ENCODE measurements around the gene DTD1.
"Not testable (repeated sequence)": the region's sequence is repeated elsewhere in the genome, so short reads cannot be mapped to it uniquely, and the experiment has no call there.

The DTD1 gene

GRCh38 chr20:18749528-18749927 is 161.7 kb downstream of the DTD1 start:
- Histone ChIP-seq H3K9ac (ENCODE audit: low read length) (no peak overlapping the region), H3K27me3 (ENCODE audit: control insufficient read depth, insufficient read depth, low read length) (no peaks in the 10 kb centered on the region), H3K27ac (ENCODE audit: low read length) (no peak overlapping the region), H3K36me3 (ENCODE audit: control insufficient read depth, low read depth, low read length) (no peaks in the 10 kb centered on the region), H3K9me3 (ENCODE audit: control insufficient read depth, low read depth, low read length) (no peaks in the 10 kb centered on the region), H3K4me3 (ENCODE audit: low read length) (no peak overlapping the region), H3K4me1 (ENCODE audit: control insufficient read depth, low read depth, low read length) (no peaks in the 10 kb centered on the region)

- H3K27ac ChIP-seq (ENCODE audit: low read length), result no peak overlapping the region
- no peak overlapping the region for H3K9ac ChIP-seq (ENCODE audit: low read length)
- H3K4me1 ChIP-seq (ENCODE audit: control insufficient read depth, low read depth, low read length), result no peaks in the 10 kb centered on the region
- H3K4me3 ChIP-seq (ENCODE audit: low read length), result no peak overlapping the region
- H3K27me3 ChIP-seq (ENCODE audit: control insufficient read depth, insufficient read depth, low read length), result no peaks in the 10 kb centered on the region
- H3K36me3 ChIP-seq (ENCODE audit: control insufficient read depth, low read depth, low read length), result no peaks in the 10 kb centered on the region
- H3K9me3 ChIP-seq (ENCODE audit: control insufficient read depth, low read depth, low read length), result no peaks in the 10 kb centered on the region
These were observed 162.9 kb downstream of the DTD1 start for GRCh38 chr20:18750735-18751134.

GRCh38 chr20:18754030-18754652 is 166.3 kb downstream of the DTD1 start:
- Histone ChIP-seq H3K9me3 (ENCODE audit: control insufficient read depth, low read depth, low read length) (no peaks in the 10 kb centered on the region), H3K9ac (ENCODE audit: low read length) (no peak overlapping the region), H3K36me3 (ENCODE audit: control insufficient read depth, low read depth, low read length) (no peaks in the 10 kb centered on the region), H3K27ac (ENCODE audit: low read length) (no peak overlapping the region), H3K4me1 (ENCODE audit: control insufficient read depth, low read depth, low read length) (no peaks in the 10 kb centered on the region), H3K4me3 (ENCODE audit: low read length) (no peak overlapping the region), H3K27me3 (ENCODE audit: control insufficient read depth, insufficient read depth, low read length) (no peaks in the 10 kb centered on the region)

GRCh38 chr20:18754653-18755045 is 166.8 kb downstream of the DTD1 start:
- Histone ChIP-seq H3K9me3 (ENCODE audit: control insufficient read depth, low read depth, low read length) (no peaks in the 10 kb centered on the region), H3K9ac (ENCODE audit: low read length) (no peak overlapping the region), H3K4me1 (ENCODE audit: control insufficient read depth, low read depth, low read length) (no peaks in the 10 kb centered on the region), H3K36me3 (ENCODE audit: control insufficient read depth, low read depth, low read length) (no peaks in the 10 kb centered on the region), H3K4me3 (ENCODE audit: low read length) (no peak overlapping the region), H3K27ac (ENCODE audit: low read length) (no peak overlapping the region), H3K27me3 (ENCODE audit: control insufficient read depth, insufficient read depth, low read length) (no peaks in the 10 kb centered on the region)

DNA sequence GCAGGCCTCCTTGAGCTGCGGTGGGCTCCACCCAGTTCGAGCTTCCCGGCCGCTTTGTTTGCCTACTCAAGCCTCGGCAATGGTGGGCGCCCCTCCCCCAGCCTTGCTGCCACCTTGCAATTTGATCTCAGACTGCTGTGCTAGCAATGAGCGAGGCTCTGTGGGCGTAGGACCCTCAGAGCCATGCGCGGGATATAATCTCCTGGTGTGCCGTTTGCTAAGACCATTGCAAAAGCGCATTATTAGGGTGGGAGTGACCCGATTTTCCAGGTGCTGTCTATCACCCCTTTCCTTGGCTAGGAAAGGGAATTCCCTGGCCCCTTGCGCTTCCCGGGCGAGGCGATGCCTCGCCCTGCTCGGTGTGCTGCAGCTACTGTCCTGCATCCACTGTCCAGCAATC is 173.0 kb downstream of the DTD1 start:
- not testable (repeated sequence) for H3K4me1 ChIP-seq (ENCODE audit: control insufficient read depth, low read depth, low read length)

DNA sequence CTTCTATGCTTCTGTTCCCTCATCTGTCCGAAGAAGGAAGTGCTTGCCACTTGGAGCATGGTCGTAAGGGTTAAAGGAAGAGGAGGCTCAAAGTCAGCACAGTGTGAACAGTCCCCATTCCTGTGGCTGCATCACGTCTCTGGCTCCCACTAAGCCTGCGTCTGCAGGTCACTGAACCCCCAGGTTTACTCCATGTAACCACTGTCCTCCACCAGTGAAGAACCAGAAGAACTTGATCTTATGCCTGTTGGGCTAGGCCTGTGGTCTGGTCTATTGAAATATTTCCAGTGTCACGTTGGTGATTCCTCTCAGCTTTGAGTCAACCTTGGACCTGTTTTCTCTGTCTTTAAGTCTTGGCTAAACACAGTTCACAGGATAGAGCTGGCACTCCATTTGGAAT is 179.8 kb downstream of the DTD1 start:
- no peak overlapping the region for H3K9ac ChIP-seq (ENCODE audit: low read length)
- no peaks in the 10 kb centered on the region for H3K9me3 ChIP-seq (ENCODE audit: control insufficient read depth, low read depth, low read length)
- H3K4me1 ChIP-seq (ENCODE audit: control insufficient read depth, low read depth, low read length), result no peaks in the 10 kb centered on the region
- H3K36me3 ChIP-seq (ENCODE audit: control insufficient read depth, low read depth, low read length), result no peaks in the 10 kb centered on the region
- H3K27me3 ChIP-seq (ENCODE audit: control insufficient read depth, insufficient read depth, low read length), result no peaks in the 10 kb centered on the region
- no peak overlapping the region for H3K4me3 ChIP-seq (ENCODE audit: low read length)
- H3K27ac ChIP-seq (ENCODE audit: low read length), result no peak overlapping the region

More for the DNA sequence above, 173.0 kb downstream of the DTD1 start:
- H3K4me3 ChIP-seq (ENCODE audit: low read length); H3K36me3 ChIP-seq (ENCODE audit: control insufficient read depth, low read depth, low read length); H3K27ac ChIP-seq (ENCODE audit: low read length); H3K27me3 ChIP-seq (ENCODE audit: control insufficient read depth, insufficient read depth, low read length); H3K9me3 ChIP-seq (ENCODE audit: control insufficient read depth, low read depth, low read length); H3K9ac ChIP-seq (ENCODE audit: low read length): not testable (repeated sequence)

DNA sequence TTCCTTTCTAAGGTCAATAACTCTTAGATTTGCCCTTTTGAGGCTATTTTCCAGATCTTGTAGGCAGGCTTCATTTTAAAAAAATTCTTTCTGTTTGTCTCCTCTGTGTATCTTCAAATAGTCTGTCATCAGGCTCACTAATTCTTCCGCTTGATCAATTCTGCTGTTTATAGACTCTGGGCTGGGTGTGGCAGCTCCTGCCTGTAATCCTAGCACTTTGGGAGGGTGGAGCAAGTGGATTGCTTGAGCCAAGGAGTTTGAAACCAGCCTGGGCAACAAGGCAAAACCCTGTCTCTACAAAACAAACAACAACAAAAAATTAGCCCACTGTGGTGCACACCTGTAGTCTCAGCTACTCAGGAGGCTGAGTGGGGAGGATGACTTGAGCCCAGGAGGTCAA is 185.7 kb downstream of the DTD1 start:
- Histone ChIP-seq H3K9me3 (ENCODE audit: control insufficient read depth, low read depth, low read length) (no peaks in the 10 kb centered on the region), H3K4me3 (ENCODE audit: low read length) (no peak overlapping the region), H3K9ac (ENCODE audit: low read length) (no peak overlapping the region), H3K4me1 (ENCODE audit: control insufficient read depth, low read depth, low read length) (no peaks in the 10 kb centered on the region), H3K27ac (ENCODE audit: low read length) (no peak overlapping the region), H3K36me3 (ENCODE audit: control insufficient read depth, low read depth, low read length) (no peaks in the 10 kb centered on the region), H3K27me3 (ENCODE audit: control insufficient read depth, insufficient read depth, low read length) (no peaks in the 10 kb centered on the region)

- no peak overlapping the region for H3K4me3 ChIP-seq (ENCODE audit: low read length)
- no peaks in the 10 kb centered on the region for H3K4me1 ChIP-seq (ENCODE audit: control insufficient read depth, low read depth, low read length)
- no peaks in the 10 kb centered on the region for H3K36me3 ChIP-seq (ENCODE audit: control insufficient read depth, low read depth, low read length)
- no peak overlapping the region for H3K9ac ChIP-seq (ENCODE audit: low read length)
- no peak overlapping the region for H3K27ac ChIP-seq (ENCODE audit: low read length)
- H3K27me3 ChIP-seq (ENCODE audit: control insufficient read depth, insufficient read depth, low read length), result no peaks in the 10 kb centered on the region
- no peaks in the 10 kb centered on the region for H3K9me3 ChIP-seq (ENCODE audit: control insufficient read depth, low read depth, low read length)
These were observed 186.4 kb downstream of the DTD1 start for GRCh38 chr20:18774207-18774606.

- Histone ChIP-seq H3K9ac (ENCODE audit: low read length) (no peak overlapping the region), H3K9me3 (ENCODE audit: control insufficient read depth, low read depth, low read length) (no peaks in the 10 kb centered on the region), H3K4me3 (ENCODE audit: low read length) (no peak overlapping the region), H3K36me3 (ENCODE audit: control insufficient read depth, low read depth, low read length) (no peaks in the 10 kb centered on the region), H3K4me1 (ENCODE audit: control insufficient read depth, low read depth, low read length) (no peaks in the 10 kb centered on the region), H3K27ac (ENCODE audit: low read length) (no peak overlapping the region), H3K27me3 (ENCODE audit: control insufficient read depth, insufficient read depth, low read length) (no peaks in the 10 kb centered on the region)
These were observed 187.8 kb downstream of the DTD1 start for GRCh38 chr20:18775633-18776032.

GRCh38 chr20:18778690-18779392 is 191.0 kb downstream of the DTD1 start:
- Histone ChIP-seq H3K36me3 (ENCODE audit: control insufficient read depth, low read depth, low read length) (no peaks in the 10 kb centered on the region), H3K27me3 (ENCODE audit: control insufficient read depth, insufficient read depth, low read length) (no peaks in the 10 kb centered on the region), H3K4me1 (ENCODE audit: control insufficient read depth, low read depth, low read length) (no peaks in the 10 kb centered on the region), H3K27ac (ENCODE audit: low read length) (no peak overlapping the region), H3K9ac (ENCODE audit: low read length) (no peak overlapping the region), H3K4me3 (ENCODE audit: low read length) (no peak overlapping the region), H3K9me3 (ENCODE audit: control insufficient read depth, low read depth, low read length) (no peaks in the 10 kb centered on the region)

DNA sequence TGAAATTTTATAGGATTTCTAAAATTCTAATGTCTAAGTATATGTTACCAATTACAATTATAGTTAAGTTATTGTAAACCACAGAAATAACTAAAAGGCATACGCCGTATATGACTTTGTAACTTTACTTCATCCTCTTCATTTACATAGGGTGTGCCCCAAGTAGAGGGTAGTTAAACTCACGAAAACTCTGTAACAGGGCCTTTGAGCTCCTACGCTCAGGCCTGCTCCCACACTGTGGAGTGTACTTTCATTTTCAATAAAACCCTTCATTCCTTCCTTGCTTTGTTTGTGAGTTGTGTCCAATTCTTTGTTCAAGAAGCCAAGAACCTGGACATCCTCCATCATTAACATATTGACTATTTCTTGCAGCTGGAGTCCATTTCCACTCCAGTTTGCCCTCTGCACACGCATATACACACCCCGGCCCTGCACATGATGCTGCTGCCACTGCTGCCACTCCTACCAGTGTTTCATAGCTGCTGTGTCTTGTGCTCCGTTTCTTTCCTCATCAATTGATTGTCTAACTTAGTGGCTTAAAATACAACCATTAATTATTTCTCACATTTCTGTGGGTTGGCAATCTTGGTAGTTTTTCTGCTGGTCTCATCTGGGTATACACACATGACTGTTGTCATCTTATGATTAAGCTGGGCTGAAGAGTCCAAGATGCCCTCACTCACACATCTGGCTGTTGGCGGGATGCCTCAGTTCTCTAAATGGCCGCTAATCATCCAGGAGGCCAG is 192.7 kb downstream of the DTD1 start:
- Histone ChIP-seq H3K4me1 (ENCODE audit: control insufficient read depth, low read depth, low read length) (no peaks in the 10 kb centered on the region), H3K27ac (ENCODE audit: low read length) (no peak overlapping the region), H3K27me3 (ENCODE audit: control insufficient read depth, insufficient read depth, low read length) (no peaks in the 10 kb centered on the region), H3K4me3 (ENCODE audit: low read length) (no peak overlapping the region), H3K9me3 (ENCODE audit: control insufficient read depth, low read depth, low read length) (no peaks in the 10 kb centered on the region), H3K9ac (ENCODE audit: low read length) (no peak overlapping the region), H3K36me3 (ENCODE audit: control insufficient read depth, low read depth, low read length) (no peaks in the 10 kb centered on the region)

Measured in iPS-18a (cell line).